Prostate gland (tissue), 2 donors: ENCODE results near the gene ZNF587.

Experiments
- POLR2AphosphoS5 ChIP-seq: sonication (generic); formaldehyde crosslinking; IDR thresholded peaks from one replicate; pipeline ENCODE4 v1.6.1; 2017; ENCODE audit warnings: antibody characterized with exemption
- TF ChIP-seq, protein P1 (sequence below), 4 experiments: fragments of 200-600 bp in 2 of 4; fragments of 450-650 bp in 2 of 4; sonication (generic) in 2 of 4; IDR thresholded peaks; 1 replicate in 3 of 4; 2 replicates in 1 of 4; pipeline ENCODE4 v1.5.1; 2016 to 2019; ENCODE audit warnings: antibody characterized with exemption in 4 of 4, mild to moderate bottlenecking in 2 of 4, moderate library complexity in 2 of 4

DNA sequence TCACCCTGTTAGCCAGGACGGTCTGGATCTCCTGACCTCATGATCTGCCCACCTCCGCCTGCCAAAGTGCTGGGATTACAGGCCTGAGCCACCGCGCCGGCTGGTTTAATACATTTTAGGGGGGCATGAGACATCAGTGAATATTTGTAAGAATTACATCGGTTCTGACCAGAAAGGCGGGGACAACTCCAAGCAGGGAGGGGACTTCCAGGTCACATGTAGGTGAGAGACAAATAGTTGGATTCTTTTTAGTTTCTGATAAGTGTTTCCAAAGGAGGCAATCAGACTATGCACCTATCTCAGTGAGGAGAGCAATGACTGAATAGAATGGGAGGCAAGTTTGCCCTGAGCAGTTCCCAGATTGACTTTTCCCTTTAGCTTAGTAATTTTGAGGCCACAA lies 31.3 kb upstream of the ZNF587 start:
- no peak for TF ChIP-seq POLR2AphosphoS5
- TF ChIP-seq, protein P1, sequence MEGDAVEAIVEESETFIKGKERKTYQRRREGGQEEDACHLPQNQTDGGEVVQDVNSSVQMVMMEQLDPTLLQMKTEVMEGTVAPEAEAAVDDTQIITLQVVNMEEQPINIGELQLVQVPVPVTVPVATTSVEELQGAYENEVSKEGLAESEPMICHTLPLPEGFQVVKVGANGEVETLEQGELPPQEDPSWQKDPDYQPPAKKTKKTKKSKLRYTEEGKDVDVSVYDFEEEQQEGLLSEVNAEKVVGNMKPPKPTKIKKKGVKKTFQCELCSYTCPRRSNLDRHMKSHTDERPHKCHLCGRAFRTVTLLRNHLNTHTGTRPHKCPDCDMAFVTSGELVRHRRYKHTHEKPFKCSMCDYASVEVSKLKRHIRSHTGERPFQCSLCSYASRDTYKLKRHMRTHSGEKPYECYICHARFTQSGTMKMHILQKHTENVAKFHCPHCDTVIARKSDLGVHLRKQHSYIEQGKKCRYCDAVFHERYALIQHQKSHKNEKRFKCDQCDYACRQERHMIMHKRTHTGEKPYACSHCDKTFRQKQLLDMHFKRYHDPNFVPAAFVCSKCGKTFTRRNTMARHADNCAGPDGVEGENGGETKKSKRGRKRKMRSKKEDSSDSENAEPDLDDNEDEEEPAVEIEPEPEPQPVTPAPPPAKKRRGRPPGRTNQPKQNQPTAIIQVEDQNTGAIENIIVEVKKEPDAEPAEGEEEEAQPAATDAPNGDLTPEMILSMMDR (IDR thresholded peaks at IDR 0.05), result no peak
